Neural progenitor cell (in vitro differentiated cells): ENCODE data around the gene SMOC2. TPM values are rescaled to one million over a fixed set of nuclear protein-coding genes. Genes with fewer than 3 reads are reported as not detected.

Experiments used
- DNase-seq: peaks from one replicate; pipeline ENCODE4 v3.0.0-alpha.2; 2016; ENCODE audit warnings: low spot score
- H2AFZ ChIP-seq: fragments of 200-600 bp; sonication (generic); replicated peaks from 2 replicates; pipeline ENCODE4 v1.6.1; 2016; ENCODE audit warnings: antibody characterized with exemption
- H3F3A ChIP-seq: fragments of 200-600 bp; sonication (generic); 2 replicates; pipeline ENCODE4 v1.6.1; 2016; ENCODE audit warnings: antibody characterized with exemption, low read depth
- H3K27ac ChIP-seq: fragments of 200-600 bp; sonication (generic); 2 replicates; pipeline ENCODE4 v1.5.1; 2016; ENCODE audit warnings: mild to moderate bottlenecking
- H3K27me3 ChIP-seq: fragments of 200-600 bp; sonication (generic); 2 replicates; pipeline ENCODE4 v1.6.1; 2016; ENCODE audit warnings: mild to moderate bottlenecking, moderate library complexity
- H3K36me3 ChIP-seq: fragments of 200-600 bp; sonication (generic); 2 replicates; pipeline ENCODE4 v1.5.1; 2016
- H3K4me1 ChIP-seq: fragments of 200-600 bp; sonication (generic); 2 replicates; pipeline ENCODE4 v1.6.1; 2016; ENCODE audit warnings: mixed run types
- H3K4me2 ChIP-seq: fragments of 200-600 bp; sonication (generic); 2 replicates; pipeline ENCODE4 v1.6.1; 2016
- H3K4me3 ChIP-seq: fragments of 200-600 bp; sonication (generic); 2 replicates; pipeline ENCODE4 v1.5.1; 2016
- H3K79me2 ChIP-seq: fragments of 200-600 bp; sonication (generic); 2 replicates; pipeline ENCODE4 v1.6.1; 2016; ENCODE audit warnings: low read depth
- H3K9ac ChIP-seq: fragments of 200-600 bp; sonication (generic); 2 replicates; pipeline ENCODE4 v1.6.1; 2016
- H3K9me3 ChIP-seq: fragments of 200-600 bp; sonication (generic); 2 replicates; pipeline ENCODE4 v1.5.1; 2016; ENCODE audit warnings: low read depth
- H4K20me1 ChIP-seq: fragments of 200-600 bp; sonication (generic); 2 replicates; pipeline ENCODE4 v1.6.1; 2016; ENCODE audit warnings: low read depth
- H3K27ac Mint-ChIP-seq: 3 replicates; pipeline ENCODE4 v1.8.0; 2021; ENCODE audit warnings: mixed read lengths
- H3K27me3 Mint-ChIP-seq: 2 replicates; pipeline ENCODE4 v1.8.0; 2022; ENCODE audit warnings: low read depth, mild to moderate bottlenecking, inconsistent platforms, moderate library complexity, mixed read lengths; ENCODE audit not compliant: insufficient read depth
- H3K36me3 Mint-ChIP-seq: 3 replicates; pipeline ENCODE4 v1.8.0; 2021; ENCODE audit warnings: mixed read lengths
- H3K4me1 Mint-ChIP-seq: 3 replicates; pipeline ENCODE4 v1.8.0; 2021; ENCODE audit warnings: mixed read lengths
- H3K4me3 Mint-ChIP-seq: 3 replicates; pipeline ENCODE4 v1.8.0; 2021; ENCODE audit warnings: mild to moderate bottlenecking, moderate library complexity, mixed read lengths
- H3K9me3 Mint-ChIP-seq: 3 replicates; pipeline ENCODE4 v1.8.0; 2020; ENCODE audit warnings: mixed read lengths
- CTCF ChIP-seq: fragments of 200-600 bp; sonication (generic); IDR thresholded peaks from 2 replicates; pipeline ENCODE4 v1.5.1; 2017; ENCODE audit warnings: antibody characterized with exemption, mild to moderate bottlenecking
- EZH2 ChIP-seq: fragments of 200-600 bp; sonication (generic); IDR thresholded peaks from 2 replicates; pipeline ENCODE4 v1.6.1; 2017; ENCODE audit warnings: antibody characterized with exemption, mild to moderate bottlenecking, moderate library complexity
- EZH2phosphoT487 ChIP-seq: fragments of 200-600 bp; sonication (generic); IDR thresholded peaks from 2 replicates; pipeline ENCODE4 v1.6.1; 2017; ENCODE audit warnings: antibody characterized with exemption
- total RNA-seq: library from RNA; depleted of rRNA; stranded (reverse); fragments of >200 nt; gene quantifications from 2 replicates; pipeline ENCODE4 v1.2.3, GENCODE V29; 2015; ENCODE audit warnings: low replicate concordance

The SMOC2 gene
- total RNA-seq, 1 donor from 2014 or later = 0.75 TPM

GRCh38 chr6:168400037-168400436 lies 40.9 kb upstream of the SMOC2 start:
- no peak overlapping the region for H2AFZ ChIP-seq
- no peak overlapping the region for H3K4me3 ChIP-seq
- no peak overlapping the region for H3K4me3 Mint-ChIP-seq
- peaks cover 14% of the 10 kb centered on the region for H3K9me3 Mint-ChIP-seq
- peaks cover 4% of the 10 kb centered on the region for H3K27me3 Mint-ChIP-seq
- no peaks in the 10 kb centered on the region for H3F3A ChIP-seq
- peaks cover 17% of the 10 kb centered on the region for H3K4me1 Mint-ChIP-seq
- no peak overlapping the region for H3K27ac Mint-ChIP-seq
- H3K36me3 Mint-ChIP-seq = no peaks in the 10 kb centered on the region
- no peaks in the 10 kb centered on the region for H4K20me1 ChIP-seq
- H3K4me1 ChIP-seq = peaks cover 9% of the 10 kb centered on the region
- no peak overlapping the region for H3K27ac ChIP-seq
- no peaks in the 10 kb centered on the region for H3K79me2 ChIP-seq
- no peaks in the 10 kb centered on the region for H3K27me3 ChIP-seq
- H3K9ac ChIP-seq = no peak overlapping the region
- TF ChIP-seq EZH2phosphoT487 = no peak
- no peak for TF ChIP-seq CTCF
- no peak for TF ChIP-seq EZH2
- no peaks in the 10 kb centered on the region for H3K9me3 ChIP-seq
- no peaks in the 10 kb centered on the region for H3K36me3 ChIP-seq
- DNase-seq = no peak
- H3K4me2 ChIP-seq = no peak overlapping the region

GRCh38 chr6:168403370-168404005 lies 37.5 kb upstream of the SMOC2 start:
- Histone ChIP-seq H3K4me2 (no peak overlapping the region), H4K20me1 (no peaks in the 10 kb centered on the region), H2AFZ (no peak overlapping the region), H3K4me1 (peaks cover 9% of the 10 kb centered on the region), H3K27ac (no peak overlapping the region), H3K9me3 (no peaks in the 10 kb centered on the region), H3K27me3 (no peaks in the 10 kb centered on the region), H3F3A (no peaks in the 10 kb centered on the region), H3K9ac (no peak overlapping the region), H3K36me3 (no peaks in the 10 kb centered on the region), H3K79me2 (no peaks in the 10 kb centered on the region), H3K4me3 (no peak overlapping the region)
- TF ChIP-seq EZH2phosphoT487 = no peak
- TF ChIP-seq CTCF = no peak
- no peak for TF ChIP-seq EZH2
- H3K9me3 Mint-ChIP-seq = peaks cover 12% of the 10 kb centered on the region
- H3K27ac Mint-ChIP-seq = no peak overlapping the region
- H3K4me1 Mint-ChIP-seq = peaks cover 12% of the 10 kb centered on the region
- no peak overlapping the region for H3K4me3 Mint-ChIP-seq
- peaks cover 6% of the 10 kb centered on the region for H3K27me3 Mint-ChIP-seq
- H3K36me3 Mint-ChIP-seq = no peaks in the 10 kb centered on the region
- DNase-seq = no peak

- no peaks in the 10 kb centered on the region for H3K36me3 ChIP-seq
- TF ChIP-seq EZH2phosphoT487 = no peak
- no peak for TF ChIP-seq CTCF
- TF ChIP-seq EZH2 = no peak
- no peak overlapping the region for H3K9ac ChIP-seq
- no peak for DNase-seq
- no peak overlapping the region for H2AFZ ChIP-seq
- H3K27ac ChIP-seq = no peak overlapping the region
- peaks cover 9% of the 10 kb centered on the region for H3K4me1 ChIP-seq
- Mint-ChIP-seq H3K4me1 (peaks cover 12% of the 10 kb centered on the region), H3K27me3 (peaks cover 8% of the 10 kb centered on the region), H3K9me3 (peaks cover 11% of the 10 kb centered on the region), H3K36me3 (no peaks in the 10 kb centered on the region), H3K4me3 (no peak overlapping the region), H3K27ac (no peak overlapping the region)
- H4K20me1 ChIP-seq = no peaks in the 10 kb centered on the region
- no peak overlapping the region for H3K4me3 ChIP-seq
- H3F3A ChIP-seq = no peaks in the 10 kb centered on the region
- H3K9me3 ChIP-seq = no peaks in the 10 kb centered on the region
- no peaks in the 10 kb centered on the region for H3K79me2 ChIP-seq
- no peaks in the 10 kb centered on the region for H3K27me3 ChIP-seq
- no peak overlapping the region for H3K4me2 ChIP-seq
These were observed 36.4 kb upstream of the SMOC2 start for GRCh38 chr6:168404560-168404959.
